Measurements from ENCODE around the gene ELF2.

DNA sequence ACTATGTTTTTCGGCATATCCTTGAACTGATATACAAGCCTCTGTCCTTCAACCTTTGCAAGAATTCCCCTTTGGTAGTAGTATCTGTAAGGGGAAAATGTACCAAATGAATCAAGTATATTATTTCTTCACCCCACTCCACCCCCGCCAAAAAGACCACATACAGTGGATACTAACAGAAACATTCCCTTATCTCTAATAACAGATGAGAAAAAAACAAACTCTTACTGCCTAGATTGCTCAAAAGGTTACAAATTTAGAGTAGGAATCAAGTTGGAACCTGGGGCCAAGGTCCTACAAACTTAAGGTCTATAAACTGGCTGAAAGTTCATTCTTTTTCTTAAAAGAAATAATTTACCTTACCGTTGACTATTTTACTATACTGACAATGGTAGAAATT is 116.4 kb downstream of the ELF2 start:
- TF ChIP-seq, protein P1, sequence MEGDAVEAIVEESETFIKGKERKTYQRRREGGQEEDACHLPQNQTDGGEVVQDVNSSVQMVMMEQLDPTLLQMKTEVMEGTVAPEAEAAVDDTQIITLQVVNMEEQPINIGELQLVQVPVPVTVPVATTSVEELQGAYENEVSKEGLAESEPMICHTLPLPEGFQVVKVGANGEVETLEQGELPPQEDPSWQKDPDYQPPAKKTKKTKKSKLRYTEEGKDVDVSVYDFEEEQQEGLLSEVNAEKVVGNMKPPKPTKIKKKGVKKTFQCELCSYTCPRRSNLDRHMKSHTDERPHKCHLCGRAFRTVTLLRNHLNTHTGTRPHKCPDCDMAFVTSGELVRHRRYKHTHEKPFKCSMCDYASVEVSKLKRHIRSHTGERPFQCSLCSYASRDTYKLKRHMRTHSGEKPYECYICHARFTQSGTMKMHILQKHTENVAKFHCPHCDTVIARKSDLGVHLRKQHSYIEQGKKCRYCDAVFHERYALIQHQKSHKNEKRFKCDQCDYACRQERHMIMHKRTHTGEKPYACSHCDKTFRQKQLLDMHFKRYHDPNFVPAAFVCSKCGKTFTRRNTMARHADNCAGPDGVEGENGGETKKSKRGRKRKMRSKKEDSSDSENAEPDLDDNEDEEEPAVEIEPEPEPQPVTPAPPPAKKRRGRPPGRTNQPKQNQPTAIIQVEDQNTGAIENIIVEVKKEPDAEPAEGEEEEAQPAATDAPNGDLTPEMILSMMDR (IDR thresholded peaks at IDR 0.05) = no peak
- TF ChIP-seq POLR2A (IDR thresholded peaks at IDR 0.05) = no peak

Data from breast epithelium (tissue), 3 donors.